Nephron (organoid): ENCODE data around the gene CSMD2.
"Not testable (repeated sequence)": the region's sequence is repeated elsewhere in the genome, so short reads cannot be mapped to it uniquely, and the experiment has no call there.

ENCODE experiments used
- H3K27ac Mint-ChIP-seq, 3 experiments: 2 replicates each; pipeline ENCODE4 v1.8.0; 2020; ENCODE audit warnings: mixed read lengths in 3 of 3, mild to moderate bottlenecking in 2 of 3, moderate library complexity in 1 of 3
- H3K27me3 Mint-ChIP-seq: 2 replicates; pipeline ENCODE4 v1.8.0; 2021; ENCODE audit warnings: low read depth, mild to moderate bottlenecking, moderate library complexity, mixed read lengths
- H3K36me3 Mint-ChIP-seq: 2 replicates; pipeline ENCODE4 v1.8.0; 2020; ENCODE audit warnings: low read depth, mixed read lengths
- H3K4me1 Mint-ChIP-seq: 2 replicates; pipeline ENCODE4 v1.8.0; 2020; ENCODE audit warnings: mixed read lengths
- H3K4me3 Mint-ChIP-seq, 3 experiments: 2 replicates each; pipeline ENCODE4 v1.8.0; 2020; ENCODE audit warnings: mild to moderate bottlenecking in 3 of 3, mixed read lengths in 3 of 3, moderate library complexity in 2 of 3
- H3K9me3 Mint-ChIP-seq: 2 replicates; pipeline ENCODE4 v1.8.0; 2020; ENCODE audit warnings: mixed read lengths
- CTCF ChIP-seq, 3 experiments: fragments of 200-600 bp; sonication (generic); IDR thresholded peaks; one replicate each; pipeline ENCODE4 v1.5.0; 2021; ENCODE audit warnings: antibody characterized with exemption in 3 of 3; ENCODE audit not compliant: unreplicated experiment in 3 of 3

The CSMD2 gene

GRCh38 chr1:34188985-34189384 lies 24.0 kb upstream of the CSMD2 start:
- no peaks in the 10 kb centered on the region for H3K4me1 Mint-ChIP-seq
- H3K4me3 Mint-ChIP-seq: no peak overlapping the region
- peaks cover 40% of the 10 kb centered on the region for H3K27me3 Mint-ChIP-seq
- no peak overlapping the region for H3K27ac Mint-ChIP-seq
- no peak for TF ChIP-seq CTCF (IDR thresholded peaks at IDR 0.05; ENCODE audit: unreplicated experiment in 3 of 3)
- peaks cover 14% of the 10 kb centered on the region for H3K9me3 Mint-ChIP-seq
- no peaks in the 10 kb centered on the region for H3K36me3 Mint-ChIP-seq

GRCh38 chr1:34188418-34188817 lies 23.4 kb upstream of the CSMD2 start:
- no peak overlapping the region for H3K4me3 Mint-ChIP-seq
- no peaks in the 10 kb centered on the region for H3K36me3 Mint-ChIP-seq
- peaks cover 14% of the 10 kb centered on the region for H3K9me3 Mint-ChIP-seq
- TF ChIP-seq CTCF (IDR thresholded peaks at IDR 0.05; ENCODE audit: unreplicated experiment in 3 of 3): no peak
- H3K27ac Mint-ChIP-seq: no peak overlapping the region
- no peaks in the 10 kb centered on the region for H3K4me1 Mint-ChIP-seq
- H3K27me3 Mint-ChIP-seq: peaks cover 42% of the 10 kb centered on the region

GRCh38 chr1:34186741-34187494 lies 21.9 kb upstream of the CSMD2 start:
- Mint-ChIP-seq H3K4me3 (no peak overlapping the region), H3K27me3 (peaks cover 45% of the 10 kb centered on the region), H3K36me3 (no peaks in the 10 kb centered on the region), H3K27ac (no peak overlapping the region), H3K9me3 (peaks cover 14% of the 10 kb centered on the region), H3K4me1 (no peaks in the 10 kb centered on the region)
- TF ChIP-seq CTCF (IDR thresholded peaks at IDR 0.05; ENCODE audit: unreplicated experiment in 3 of 3): no peak

- not testable (repeated sequence) for H3K9me3 Mint-ChIP-seq, H3K4me1 Mint-ChIP-seq, H3K27ac Mint-ChIP-seq, H3K4me3 Mint-ChIP-seq, H3K36me3 Mint-ChIP-seq
- peaks cover 64% of the 10 kb centered on the region for H3K27me3 Mint-ChIP-seq
These were observed 18.4 kb upstream of the CSMD2 start for GRCh38 chr1:34183381-34183780.

- Mint-ChIP-seq H3K4me1 (no peaks in the 10 kb centered on the region), H3K27me3 (peaks cover 72% of the 10 kb centered on the region), H3K4me3 (no peak overlapping the region), H3K27ac (no peak overlapping the region), H3K36me3 (no peaks in the 10 kb centered on the region), H3K9me3 (peaks cover 3% of the 10 kb centered on the region)
- TF ChIP-seq CTCF (IDR thresholded peaks at IDR 0.05; ENCODE audit: unreplicated experiment in 3 of 3): no peak
These were observed 13.0 kb upstream of the CSMD2 start for GRCh38 chr1:34178072-34178471.

- Mint-ChIP-seq H3K36me3 (no peaks in the 10 kb centered on the region), H3K27me3 (peaks cover 77% of the 10 kb centered on the region), H3K9me3 (peaks cover 3% of the 10 kb centered on the region), H3K4me1 (no peaks in the 10 kb centered on the region), H3K4me3 (no peak within 1 kb of the TSS), H3K27ac (no peak within 1 kb of the TSS)
- TF ChIP-seq CTCF (IDR thresholded peaks at IDR 0.05; ENCODE audit: unreplicated experiment in 3 of 3): no peak
These were observed 12.0 kb upstream of the CSMD2 start, which contains the start of gene C1orf94 for GRCh38 chr1:34176830-34177603. Gene C1orf94, plus strand, starts transcription at chr1:34176907. Its CDS starts 883 bp downstream, at chr1:34177790.
